HG03103 (cell line): ENCODE measurements around the gene SLCO2A1.

Source experiments
- ATAC-seq: cut with Tn5 transposase; IDR thresholded peaks from one replicate; pipeline ENCODE4 v1.9.1; 2021; ENCODE audit warnings: low read depth; ENCODE audit not compliant: unreplicated experiment

SLCO2A1 gene

GRCh38 chr3:133983576-133984560 is 45.9 kb downstream of the SLCO2A1 start:
- ATAC-seq, result no peak

GRCh38 chr3:133983126-133983525 is 46.6 kb downstream of the SLCO2A1 start:
- no peak for ATAC-seq

- ATAC-seq, result no peak
These were observed 49.2 kb downstream of the SLCO2A1 start for GRCh38 chr3:133980550-133980949.

GRCh38 chr3:133980035-133980434 is 49.7 kb downstream of the SLCO2A1 start:
- no peak for ATAC-seq

GRCh38 chr3:133979553-133979952 is 50.2 kb downstream of the SLCO2A1 start:
- ATAC-seq, result no peak

GRCh38 chr3:133977568-133977967 is 52.2 kb downstream of the SLCO2A1 start:
- ATAC-seq, result no peak

GRCh38 chr3:133973249-133973980 is 56.3 kb downstream of the SLCO2A1 start:
- no peak for ATAC-seq

- no peak for ATAC-seq
These were observed 57.6 kb downstream of the SLCO2A1 start for GRCh38 chr3:133972156-133972555.

- no peak for ATAC-seq
These were observed 58.8 kb downstream of the SLCO2A1 start for GRCh38 chr3:133970916-133971315.

- no peak for ATAC-seq
These were observed 59.4 kb downstream of the SLCO2A1 start for GRCh38 chr3:133970339-133970738.

GRCh38 chr3:133967992-133968892 is 61.5 kb downstream of the SLCO2A1 start:
- ATAC-seq, result no peak

GRCh38 chr3:133966954-133967353 is 62.8 kb downstream of the SLCO2A1 start:
- ATAC-seq, result no peak

- no peak for ATAC-seq
These were observed 63.8 kb downstream of the SLCO2A1 start for GRCh38 chr3:133965906-133966305.

- no peak for ATAC-seq
These were observed 64.6 kb downstream of the SLCO2A1 start for GRCh38 chr3:133965013-133965570.

- no peak for ATAC-seq
These were observed 65.2 kb downstream of the SLCO2A1 start for GRCh38 chr3:133964547-133964946.

GRCh38 chr3:133963657-133964396 is 65.9 kb downstream of the SLCO2A1 start:
- no peak for ATAC-seq

GRCh38 chr3:133962849-133963248 is 66.9 kb downstream of the SLCO2A1 start:
- ATAC-seq, result no peak

- no peak for ATAC-seq
These were observed 71.5 kb downstream of the SLCO2A1 start for GRCh38 chr3:133958071-133958805.

- no peak for ATAC-seq
These were observed 72.7 kb downstream of the SLCO2A1 start for GRCh38 chr3:133956982-133957381.
